HG02623 (cell line): ENCODE measurements around the gene ADCY5.

ENCODE experiments used
- ATAC-seq: cut with Tn5 transposase; IDR thresholded peaks from one replicate; pipeline ENCODE4 v1.9.1; 2021; ENCODE audit warnings: moderate library complexity; ENCODE audit not compliant: unreplicated experiment

Gene ADCY5

DNA sequence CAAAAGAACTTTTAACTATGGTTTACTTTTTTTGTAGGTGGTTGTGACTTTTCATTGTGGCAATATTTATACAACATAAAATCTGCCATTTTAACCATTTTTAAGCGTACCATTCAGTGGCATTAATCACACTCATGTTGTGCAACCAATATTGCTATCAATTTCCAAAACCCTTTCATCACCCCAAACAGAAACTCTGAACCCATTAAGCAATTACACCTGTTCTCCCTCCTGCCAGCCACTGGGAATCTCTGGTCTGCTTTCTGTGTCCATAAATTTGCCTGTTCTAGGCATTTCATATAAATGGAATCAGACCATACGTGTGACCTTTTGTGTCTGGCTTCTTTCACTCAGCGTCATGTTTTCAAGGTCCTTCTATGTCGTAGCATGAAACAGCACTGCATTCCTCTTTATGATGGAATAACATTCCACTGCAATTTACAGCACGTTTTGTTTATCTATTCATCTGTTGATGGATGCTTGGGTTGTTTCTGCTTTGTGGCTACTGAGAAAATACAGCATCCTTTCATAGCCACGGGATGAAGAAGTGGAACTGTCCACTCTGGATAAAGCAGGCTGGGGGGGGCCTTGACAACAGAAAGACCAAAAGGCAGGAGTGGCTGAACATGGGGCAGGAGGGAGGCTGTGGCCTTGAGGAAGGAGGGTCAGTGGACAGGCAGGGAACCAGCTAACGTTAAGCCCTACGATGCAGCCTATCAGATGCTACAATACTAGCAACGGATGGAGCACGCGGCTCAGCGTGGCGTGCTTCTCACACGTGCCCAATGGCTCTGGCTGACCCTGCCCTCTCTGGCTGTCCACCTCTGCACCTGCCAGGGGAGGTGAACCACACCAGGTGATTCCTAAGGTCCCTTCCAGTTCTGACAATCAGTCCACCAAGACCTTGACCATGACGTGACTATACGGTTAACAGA, 136.3 kb downstream of the ADCY5 start:
- ATAC-seq = no peak

DNA sequence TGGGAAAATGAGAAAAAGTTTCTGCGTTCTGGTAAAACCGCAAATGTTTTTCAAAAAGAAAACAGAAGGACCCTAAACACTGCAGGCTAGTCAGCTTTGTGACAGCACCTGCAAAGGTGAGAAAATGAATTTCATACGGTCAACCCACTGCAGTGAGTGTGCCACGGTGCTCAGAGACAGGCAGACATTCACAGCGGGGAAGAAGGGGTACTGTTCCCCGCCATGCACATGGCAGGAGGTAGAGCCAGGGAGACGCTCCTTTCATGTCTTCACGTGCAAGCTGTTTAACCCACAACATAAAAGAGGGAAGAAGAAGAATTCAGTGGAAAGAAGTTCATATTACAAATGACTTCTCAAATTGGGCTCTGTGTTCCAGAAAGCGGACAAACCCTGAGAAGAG, 137.7 kb downstream of the ADCY5 start:
- ATAC-seq = no peak

DNA sequence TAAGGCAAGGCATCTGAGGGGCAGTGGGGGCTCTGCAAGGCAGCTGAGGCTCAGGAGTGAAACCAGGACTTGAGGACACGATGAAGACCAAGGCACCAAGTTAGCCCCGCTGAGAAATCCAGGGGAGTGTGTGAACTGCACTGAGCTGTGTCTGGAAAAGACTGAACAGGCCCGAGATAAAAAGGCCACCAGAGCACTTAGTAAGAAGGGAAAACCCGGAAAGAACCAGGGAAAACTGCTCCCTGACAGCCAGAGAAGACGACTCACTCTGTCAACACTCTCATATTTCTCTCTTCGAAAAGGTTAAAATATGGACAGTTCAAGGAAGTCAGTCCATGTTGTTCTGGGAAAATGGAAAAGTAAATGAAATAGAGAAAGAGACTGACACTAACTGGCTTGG, 138.1 kb downstream of the ADCY5 start:
- no peak for ATAC-seq

DNA sequence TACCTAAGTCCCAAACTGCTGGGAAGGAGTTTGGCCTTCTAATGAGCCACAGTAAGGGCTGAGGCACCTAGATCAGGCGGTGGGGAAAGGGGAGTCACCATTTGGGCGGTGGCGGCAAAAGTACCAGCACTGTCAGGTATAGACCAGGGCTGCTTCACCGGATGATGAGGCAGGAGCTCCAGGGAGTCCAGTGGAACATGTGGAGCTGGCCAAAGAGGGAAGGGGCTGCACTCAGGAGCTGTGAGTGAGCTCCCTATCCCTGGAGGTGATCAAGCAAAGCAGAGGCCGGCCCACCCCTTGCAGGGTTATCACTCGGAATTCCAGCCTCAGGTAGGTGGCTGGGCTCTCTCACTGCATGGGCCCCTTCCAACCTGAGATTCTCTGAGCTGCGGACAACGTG, 138.7 kb downstream of the ADCY5 start:
- ATAC-seq = no peak

DNA sequence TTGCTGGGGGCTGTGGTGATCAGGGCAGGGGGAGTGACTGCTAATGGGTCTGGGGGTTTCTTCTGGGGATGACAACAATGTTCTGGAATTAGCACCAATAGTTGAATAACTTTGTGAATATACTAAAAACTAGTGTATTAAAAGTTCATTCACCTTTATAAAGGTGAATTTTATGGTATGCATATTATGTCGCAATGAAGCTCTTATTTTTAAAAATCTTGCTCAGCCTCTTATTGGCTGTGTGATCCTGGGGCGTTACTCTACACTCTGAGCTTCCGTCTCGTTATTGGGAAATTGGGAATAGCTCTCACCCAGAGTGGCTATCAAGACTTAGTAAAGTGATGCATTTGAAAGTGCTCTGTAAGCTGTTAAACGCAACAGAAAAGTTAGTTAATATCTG, 141.8 kb downstream of the ADCY5 start:
- no peak for ATAC-seq

DNA sequence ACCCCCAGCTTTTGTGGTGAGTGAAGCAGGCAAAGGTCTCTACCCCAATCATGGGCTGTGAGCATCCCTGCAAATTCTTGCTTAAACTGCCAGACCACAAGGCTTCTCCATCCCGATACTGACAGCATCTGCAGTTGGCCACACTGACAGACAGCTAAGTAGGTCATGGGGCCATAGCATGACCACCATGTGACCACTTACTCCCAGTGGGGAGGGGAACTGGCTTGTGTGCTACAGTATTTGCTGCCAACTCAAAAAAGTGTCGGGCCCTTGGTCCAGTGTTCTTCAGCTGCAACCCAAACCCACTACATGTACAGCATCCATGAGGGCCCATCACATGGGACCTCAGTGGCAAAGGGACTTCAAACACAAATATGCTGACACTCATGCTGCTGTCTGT, 143.7 kb downstream of the ADCY5 start:
- no peak for ATAC-seq

DNA sequence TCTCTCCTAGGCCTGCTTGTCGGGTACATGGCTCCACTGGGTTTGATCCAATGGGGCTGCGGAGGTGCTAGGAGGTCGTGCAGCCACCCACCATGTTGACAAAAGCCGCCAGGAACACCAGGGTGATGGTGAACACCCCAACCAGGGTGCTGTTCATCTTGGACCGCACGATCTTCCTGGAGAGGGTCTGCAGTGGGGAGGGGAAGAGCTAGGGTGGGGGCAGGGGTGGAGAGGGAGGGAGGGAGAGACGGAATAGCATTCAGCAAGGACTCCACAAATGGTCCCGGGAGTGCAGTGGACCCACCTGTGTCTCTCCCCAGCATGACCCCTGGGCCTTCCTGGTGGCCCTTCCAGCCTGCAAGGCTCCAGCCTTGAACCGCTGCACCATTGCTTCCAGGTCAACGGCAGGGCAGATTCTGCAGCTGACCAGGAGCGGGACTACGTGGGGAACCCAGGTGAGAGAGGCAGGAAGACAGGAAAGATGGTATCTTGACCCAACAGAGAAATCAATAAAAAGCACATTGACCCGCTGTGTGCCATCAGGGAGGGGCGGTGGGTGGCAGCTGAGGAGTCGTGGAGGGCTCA, 144.8 kb downstream of the ADCY5 start:
- ATAC-seq = no peak

DNA sequence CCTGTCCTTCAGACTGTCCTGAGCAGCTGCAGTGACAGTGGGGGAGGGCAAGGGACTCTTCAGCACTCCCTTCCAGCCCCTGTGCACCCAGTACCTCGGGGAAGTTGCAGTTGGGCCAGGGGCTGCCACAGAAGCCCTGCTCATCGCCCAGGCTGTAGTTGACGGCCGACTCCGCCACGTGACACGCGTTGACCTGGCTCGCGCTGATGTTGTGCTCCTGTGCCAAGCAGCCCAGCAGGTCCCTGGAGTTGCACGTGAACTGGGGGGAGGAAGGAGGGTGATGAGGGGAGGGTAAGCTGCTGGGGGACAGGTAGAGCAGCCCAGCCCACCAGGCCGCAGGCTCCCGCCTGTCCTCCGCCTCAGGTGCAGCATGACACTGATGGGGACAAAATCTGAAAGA, 145.9 kb downstream of the ADCY5 start:
- no peak for ATAC-seq

DNA sequence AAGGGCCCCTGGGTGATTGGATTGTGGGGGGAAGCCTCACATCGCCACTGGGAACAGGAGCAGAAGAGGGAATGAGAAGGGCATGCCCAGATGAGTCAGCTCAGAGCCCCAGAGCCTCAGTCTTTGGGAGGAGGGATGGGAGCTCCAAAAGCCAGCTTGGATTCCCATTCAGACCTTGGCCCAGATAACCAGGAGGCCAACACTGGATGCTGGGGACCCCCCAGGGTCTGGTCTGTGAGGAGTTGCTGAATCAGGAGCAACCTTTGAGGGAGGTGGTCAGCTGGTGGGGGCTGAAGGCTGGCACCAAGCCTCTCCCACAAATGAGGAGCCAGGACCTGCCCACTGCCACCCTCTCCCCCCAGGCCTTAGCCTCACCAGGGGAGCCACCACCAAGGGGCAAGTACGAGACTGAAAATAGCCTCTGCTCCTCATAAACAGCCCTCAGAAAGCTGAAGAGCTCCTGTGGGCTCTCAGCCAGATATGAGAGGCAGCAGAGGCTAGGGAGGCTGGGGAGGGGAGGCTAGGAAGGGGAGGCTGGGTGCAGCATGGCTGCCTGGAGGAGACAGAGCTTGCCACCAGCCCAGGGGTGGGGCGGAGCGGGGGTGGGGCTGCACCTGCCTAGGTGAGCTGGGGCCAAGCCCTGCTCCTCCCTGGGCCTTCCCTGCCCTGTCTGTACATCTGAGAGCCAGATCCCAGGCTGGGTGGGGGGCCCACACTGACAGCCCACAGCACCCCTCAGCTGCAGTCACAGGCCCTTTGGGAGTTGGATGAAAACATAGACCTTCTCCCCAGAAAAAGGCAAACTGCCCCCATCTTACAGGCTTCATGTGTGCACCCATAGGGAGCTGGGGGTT, 147.3 kb downstream of the ADCY5 start:
- no peak for ATAC-seq

DNA sequence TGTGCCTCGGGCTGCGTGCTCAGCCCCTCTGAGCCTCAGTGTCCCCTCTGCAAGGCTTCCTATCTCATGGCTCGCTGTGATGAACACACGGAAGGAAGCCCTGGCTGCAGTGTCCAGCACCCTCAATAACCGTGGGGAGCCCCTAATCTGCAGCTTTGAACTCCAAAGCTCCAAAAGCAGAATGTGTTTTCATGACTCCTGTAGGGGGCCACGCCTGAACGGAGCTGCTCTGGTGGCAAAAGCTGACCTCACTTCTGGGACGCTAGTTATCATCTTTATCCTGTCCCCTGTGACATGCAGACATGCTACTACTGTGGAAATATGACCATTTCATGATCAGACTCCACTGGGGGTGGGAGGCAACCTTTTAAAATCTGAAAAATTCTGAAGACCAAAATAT, 148.3 kb downstream of the ADCY5 start:
- ATAC-seq = no peak

DNA sequence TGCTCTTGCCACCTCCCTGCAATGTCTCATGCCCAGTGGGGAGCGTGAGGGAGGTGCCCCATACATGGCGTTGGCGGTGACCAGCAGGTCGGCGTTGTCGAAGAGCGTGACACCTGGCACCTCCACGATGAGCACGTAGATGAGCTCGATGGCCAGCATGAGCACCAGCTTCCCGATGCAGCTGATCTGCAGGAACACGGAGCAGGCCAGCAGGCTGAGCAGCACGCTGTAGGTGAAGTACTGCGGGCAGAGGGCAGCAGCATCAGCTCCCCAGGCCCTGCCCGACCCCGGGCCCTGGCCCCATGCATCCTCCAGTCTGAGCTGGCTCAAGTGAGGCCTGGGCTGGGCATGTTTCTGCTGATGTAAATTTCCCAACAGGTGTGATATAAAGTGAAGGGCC, 148.8 kb downstream of the ADCY5 start:
- ATAC-seq = no peak

DNA sequence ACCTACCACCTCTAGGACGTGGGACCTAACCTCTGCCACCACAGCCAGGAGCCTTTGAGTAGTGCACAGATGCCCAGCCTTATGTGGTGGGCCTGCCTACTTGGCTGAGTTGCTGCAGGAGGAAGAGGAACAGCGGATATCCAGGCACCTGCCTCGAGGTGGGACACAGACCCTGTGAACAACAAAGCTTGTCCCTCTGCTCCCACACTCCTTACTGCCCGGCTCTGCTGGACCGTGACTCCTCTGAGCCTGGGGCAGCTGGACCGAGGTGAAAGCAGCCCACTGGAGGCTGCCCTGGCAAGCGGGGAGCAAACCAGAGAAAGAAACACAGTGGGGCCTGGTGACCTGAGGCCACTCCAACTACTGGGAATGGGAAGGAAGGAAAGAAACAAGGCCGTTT, 149.3 kb downstream of the ADCY5 start:
- ATAC-seq = no peak

DNA sequence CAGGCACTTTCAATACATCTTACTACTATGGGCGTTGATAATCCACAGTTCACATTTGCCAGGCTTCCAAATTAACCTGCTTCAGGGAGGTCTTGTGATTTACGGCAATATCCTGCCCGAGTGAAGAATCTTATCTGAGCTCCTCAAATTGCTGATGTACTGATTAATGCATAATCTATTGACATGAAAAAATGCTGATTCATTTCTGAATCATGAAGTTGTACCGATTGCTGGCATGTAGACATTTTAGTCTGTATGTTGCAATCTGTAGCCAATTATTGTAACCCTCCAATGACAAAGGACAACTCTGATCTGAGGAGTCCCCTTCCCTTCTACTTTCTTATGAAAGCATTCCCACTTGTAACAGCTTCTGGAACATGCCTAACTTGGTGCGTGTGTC, 150.0 kb downstream of the ADCY5 start:
- ATAC-seq = no peak

DNA sequence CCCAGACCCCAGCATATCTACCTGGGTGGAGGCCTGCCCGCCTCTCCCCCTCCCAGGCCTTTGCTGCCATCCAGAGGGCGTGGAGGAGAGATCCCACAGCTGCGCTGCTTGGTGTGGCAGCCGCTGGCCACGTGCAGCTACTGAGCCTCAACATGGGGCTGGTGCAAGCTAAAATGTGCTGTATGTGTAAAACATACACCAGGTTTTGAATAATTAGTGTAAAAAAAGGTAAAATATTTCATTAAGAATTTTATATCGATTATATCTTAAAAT, 151.3 kb downstream of the ADCY5 start:
- no peak for ATAC-seq

DNA sequence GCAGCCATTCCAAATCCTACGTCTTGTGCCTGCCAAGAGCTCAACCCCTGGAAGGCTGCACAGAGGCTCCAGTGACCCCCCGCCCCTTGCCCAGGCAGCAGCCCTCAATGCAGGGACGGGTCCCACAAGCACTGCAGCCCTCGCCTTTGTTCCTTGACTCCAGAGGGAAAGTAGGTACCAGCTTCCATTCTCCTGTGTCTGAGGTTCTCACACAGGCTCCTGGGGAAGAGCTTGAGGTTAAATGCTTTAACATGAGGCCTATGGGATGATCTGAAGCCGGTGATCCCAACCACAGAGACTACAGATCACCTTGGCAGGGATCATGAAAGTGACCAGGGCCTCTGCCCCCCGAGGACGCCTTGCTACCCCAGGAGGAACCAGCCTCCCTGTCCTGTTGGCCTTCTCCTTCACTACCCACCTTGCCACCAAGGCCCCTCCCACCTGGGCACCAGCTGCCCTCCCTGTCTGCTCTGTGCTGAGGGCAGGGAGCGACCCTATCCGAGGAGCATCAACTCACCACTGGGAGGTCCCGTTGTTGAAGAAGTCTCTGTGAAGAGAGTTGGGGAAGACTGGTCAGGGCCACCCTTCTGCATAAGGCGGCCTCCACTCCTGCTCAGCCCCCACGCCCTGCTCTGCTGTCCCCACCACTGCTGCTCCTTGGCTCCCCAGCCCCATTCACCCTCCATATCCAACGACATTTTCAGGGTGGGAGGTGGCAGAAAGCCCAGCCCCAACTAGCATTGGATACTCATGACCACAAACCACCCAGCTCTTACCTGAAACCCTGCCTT, 151.9 kb downstream of the ADCY5 start:
- no peak for ATAC-seq

DNA sequence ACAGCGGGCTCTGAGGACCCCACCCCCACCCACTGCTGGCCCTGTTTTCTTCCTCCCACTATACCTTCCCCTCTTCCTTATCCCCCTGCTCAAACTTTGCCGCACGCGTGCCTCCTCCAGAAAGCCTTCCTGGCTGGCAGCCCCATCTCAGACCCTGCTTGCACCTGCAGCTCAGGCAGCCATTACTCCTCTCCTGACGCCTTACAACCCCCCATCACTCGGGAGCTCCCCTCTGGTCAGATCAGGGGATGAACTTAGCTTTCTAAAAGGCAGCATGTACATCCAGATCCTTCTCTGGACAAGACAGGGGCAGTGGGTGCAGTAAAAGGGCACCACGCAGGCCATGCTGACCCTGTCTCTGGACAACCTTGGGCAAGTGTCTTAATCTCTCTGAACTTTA, 152.6 kb downstream of the ADCY5 start:
- ATAC-seq = no peak

DNA sequence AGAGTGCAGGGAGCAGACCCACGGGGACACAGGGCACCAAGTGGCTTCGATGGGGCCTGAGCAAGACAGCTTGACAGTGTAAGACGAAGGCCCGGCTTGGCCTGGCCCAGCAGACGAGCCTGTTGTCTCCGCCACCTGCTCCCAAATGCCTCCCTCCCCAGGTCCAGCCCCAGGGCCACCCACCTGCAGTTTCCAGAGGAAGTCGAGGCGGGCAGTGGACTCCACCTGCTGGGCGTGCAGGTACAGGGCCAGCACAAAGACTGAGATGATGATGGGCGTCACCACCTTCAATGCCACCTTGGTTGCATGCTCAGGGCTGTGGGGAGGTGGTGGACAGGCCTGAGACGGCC, 153.0 kb downstream of the ADCY5 start:
- no peak for ATAC-seq

DNA sequence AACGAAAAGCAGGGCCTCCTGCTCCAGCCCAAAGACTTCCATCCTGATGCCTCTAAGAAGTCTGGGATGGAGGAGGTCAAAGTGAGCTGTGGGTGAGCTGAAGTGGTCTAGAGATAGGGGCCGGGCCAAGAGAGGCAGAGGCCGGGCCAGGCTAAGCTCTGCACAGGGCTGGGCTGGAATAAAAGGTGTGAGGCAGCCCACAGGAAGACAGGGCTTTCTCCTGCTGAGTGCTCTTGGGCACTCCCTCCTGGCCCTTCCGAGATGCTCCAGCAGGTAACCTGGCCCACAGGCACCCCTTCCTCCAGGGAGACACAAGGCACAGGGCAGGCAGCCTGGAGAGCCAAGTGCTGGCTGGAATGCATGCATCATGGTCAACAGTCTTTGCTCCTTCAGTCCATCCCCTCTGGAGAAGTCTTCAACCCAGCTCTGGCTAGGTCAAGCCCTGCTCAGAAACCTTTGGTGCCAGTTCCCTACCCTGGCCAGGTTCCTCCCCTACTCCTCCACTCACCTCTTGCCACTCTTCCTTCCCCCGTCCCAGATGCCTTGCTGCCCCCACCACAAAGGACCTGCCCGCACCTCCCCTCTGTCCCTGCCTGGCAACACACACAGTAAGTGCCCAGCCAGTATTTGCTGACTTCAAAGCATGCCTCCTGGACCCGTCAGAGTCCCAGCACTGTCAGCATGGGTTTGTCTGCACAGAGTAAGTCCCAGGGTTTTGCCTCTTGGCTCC, 153.6 kb downstream of the ADCY5 start:
- ATAC-seq = no peak

DNA sequence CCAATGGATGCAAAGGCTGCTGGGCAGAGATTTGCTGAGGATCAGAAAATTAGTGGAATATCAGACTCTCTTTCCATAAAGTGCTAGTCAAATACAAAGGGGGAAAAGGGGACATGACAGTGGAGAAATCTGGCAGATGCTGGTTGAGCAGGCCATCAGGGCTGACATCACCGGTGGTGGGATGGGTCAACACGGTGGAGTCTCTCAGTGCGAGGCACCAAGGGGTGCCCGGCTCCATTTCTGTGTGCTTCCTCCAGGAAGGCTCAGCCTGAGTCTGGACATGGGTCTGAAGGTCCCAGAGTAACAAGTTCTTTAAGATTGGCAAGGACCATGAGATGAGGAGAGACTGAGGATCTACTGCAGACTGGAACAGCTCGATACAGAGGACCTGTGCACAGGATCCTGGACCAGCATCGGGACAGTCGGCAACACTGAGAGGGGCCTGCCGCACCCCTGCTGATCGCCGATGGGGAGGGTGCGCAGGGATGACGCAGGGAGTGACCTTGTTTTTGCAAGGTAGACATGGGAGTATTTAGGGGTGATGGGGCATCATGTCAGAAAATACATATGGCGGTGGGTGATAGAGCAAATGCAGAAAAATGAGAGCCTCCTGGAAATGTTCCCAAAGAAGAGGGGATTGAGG, 154.5 kb downstream of the ADCY5 start:
- no peak for ATAC-seq
